Measurements from ENCODE around the gene FRS3.

DNA sequence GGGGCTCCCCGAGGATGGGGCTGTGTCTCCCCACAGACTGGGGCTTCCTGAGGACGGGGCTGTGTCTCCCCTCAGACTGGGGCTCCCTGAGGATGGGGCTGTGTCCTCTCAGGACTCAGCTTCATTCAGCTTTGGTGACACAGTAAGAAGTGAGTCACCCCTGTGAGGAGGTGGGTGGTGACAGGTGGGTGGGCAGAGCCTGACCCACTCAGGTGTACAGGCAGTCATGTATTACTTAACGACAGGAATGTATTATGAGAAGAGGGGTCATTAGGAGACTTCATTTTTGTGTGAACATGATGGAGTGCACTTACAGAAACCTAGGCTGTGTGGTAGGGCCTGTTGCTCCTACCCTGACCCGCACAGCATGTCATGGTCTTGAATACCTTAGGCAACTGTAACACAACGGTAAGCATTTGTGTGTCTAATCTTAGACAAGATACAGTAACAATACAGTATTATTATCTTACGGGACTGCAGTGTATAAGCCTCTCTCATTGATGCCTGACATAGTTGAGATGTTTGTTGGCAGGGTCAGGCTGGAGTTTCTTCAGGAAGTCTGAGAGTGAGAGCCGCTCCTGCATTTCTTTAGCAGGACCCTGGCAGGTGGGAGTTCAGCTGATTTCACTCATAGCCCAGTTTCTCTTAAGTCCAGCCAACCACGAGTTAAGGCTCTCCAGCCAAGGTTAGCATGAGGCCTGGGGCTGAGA is 21.6 kb downstream of the FRS3 start:
- TF ChIP-seq, protein P1, sequence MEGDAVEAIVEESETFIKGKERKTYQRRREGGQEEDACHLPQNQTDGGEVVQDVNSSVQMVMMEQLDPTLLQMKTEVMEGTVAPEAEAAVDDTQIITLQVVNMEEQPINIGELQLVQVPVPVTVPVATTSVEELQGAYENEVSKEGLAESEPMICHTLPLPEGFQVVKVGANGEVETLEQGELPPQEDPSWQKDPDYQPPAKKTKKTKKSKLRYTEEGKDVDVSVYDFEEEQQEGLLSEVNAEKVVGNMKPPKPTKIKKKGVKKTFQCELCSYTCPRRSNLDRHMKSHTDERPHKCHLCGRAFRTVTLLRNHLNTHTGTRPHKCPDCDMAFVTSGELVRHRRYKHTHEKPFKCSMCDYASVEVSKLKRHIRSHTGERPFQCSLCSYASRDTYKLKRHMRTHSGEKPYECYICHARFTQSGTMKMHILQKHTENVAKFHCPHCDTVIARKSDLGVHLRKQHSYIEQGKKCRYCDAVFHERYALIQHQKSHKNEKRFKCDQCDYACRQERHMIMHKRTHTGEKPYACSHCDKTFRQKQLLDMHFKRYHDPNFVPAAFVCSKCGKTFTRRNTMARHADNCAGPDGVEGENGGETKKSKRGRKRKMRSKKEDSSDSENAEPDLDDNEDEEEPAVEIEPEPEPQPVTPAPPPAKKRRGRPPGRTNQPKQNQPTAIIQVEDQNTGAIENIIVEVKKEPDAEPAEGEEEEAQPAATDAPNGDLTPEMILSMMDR (IDR thresholded peaks at IDR 0.05; ENCODE audit: control extremely low read depth in 1 of 3, insufficient read depth in 1 of 3, low read depth in 1 of 3, low read length in 3 of 3), result no peak
- TF ChIP-seq BCL11A (IDR thresholded peaks at IDR 0.05; ENCODE audit: low read depth in 2 of 2, low read length in 2 of 2), result no peak
- TF ChIP-seq, protein P2, sequence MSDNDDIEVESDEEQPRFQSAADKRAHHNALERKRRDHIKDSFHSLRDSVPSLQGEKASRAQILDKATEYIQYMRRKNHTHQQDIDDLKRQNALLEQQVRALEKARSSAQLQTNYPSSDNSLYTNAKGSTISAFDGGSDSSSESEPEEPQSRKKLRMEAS (IDR thresholded peaks at IDR 0.05), result no peak
- TF ChIP-seq POLR2AphosphoS5 (IDR thresholded peaks at IDR 0.05; ENCODE audit: low read depth, low read length), result no peak
- no peak for TF ChIP-seq SP2 (IDR thresholded peaks at IDR 0.05; ENCODE audit: low read length)
- TF ChIP-seq CEBPB (IDR thresholded peaks at IDR 0.05; ENCODE audit: low read depth, low read length), result no peak
